Measurements from ENCODE around the gene STMP1. TPM values are rescaled to one million over a fixed set of nuclear protein-coding genes. Genes with fewer than 3 reads are reported as not detected.
"Not testable (repeated sequence)": the region's sequence is repeated elsewhere in the genome, so short reads cannot be mapped to it uniquely, and the experiment has no call there.

The STMP1 gene
- total RNA-seq, 2 experiments from 2014 or later, result 24.2 to 26.4 TPM

GRCh38 chr7:135659159-135659846 lies 3.0 kb upstream of the STMP1 start:
- CTCF ChIA-PET, result interaction anchor here (0.6 kb wide), 1 partner anchor 375 kb away, joined by 3 read pairs; no protein-coding TSS in a partner anchor
- POLR2A ChIA-PET, result interaction anchor here (0.6 kb wide), 1 partner anchor 422 kb away, joined by 5 read pairs; no protein-coding TSS in a partner anchor

GRCh38 chr7:135661311-135662122 lies 797 bp upstream of the STMP1 start:
- ChIA-PET POLR2A (interaction anchor here (1.3 kb wide), 1 partner anchor 10 kb away, joined by 3 read pairs; no protein-coding TSS in a partner anchor), CTCF (interaction anchor here (1.4 kb wide), 1 partner anchor 16 kb away, joined by 6 read pairs; no protein-coding TSS in a partner anchor)

GRCh38 chr7:135662123-135662372 lies 266 bp upstream of the STMP1 start:
- ChIA-PET POLR2A (interaction anchor here (1.3 kb wide), 1 partner anchor 9 kb away, joined by 3 read pairs; no protein-coding TSS in a partner anchor), CTCF (interaction anchor here (0.9 to 1.4 kb wide), 2 partner anchors 17 to 388 kb away, joined by 3 to 6 read pairs; no protein-coding TSS in a partner anchor)

- ChIA-PET CTCF (interaction anchor here (0.7 to 1.5 kb wide), 3 partner anchors 9 to 54 kb away, joined by 3 read pairs; no protein-coding TSS in a partner anchor), POLR2A (no interaction called here)
Measured at GRCh38 chr7:135664046-135664589, 1.8 kb downstream of the STMP1 start.

GRCh38 chr7:135665042-135665441 lies 2.7 kb downstream of the STMP1 start:
- POLR2A ChIA-PET, result no interaction called here
- CTCF ChIA-PET, result interaction anchor here (0.7 to 1.5 kb wide), 2 partner anchors 8 to 17 kb away, joined by 3 read pairs; no protein-coding TSS in a partner anchor

- POLR2A ChIA-PET, result no interaction called here
- CTCF ChIA-PET, result no interaction called here
Measured at GRCh38 chr7:135666156-135666555, 3.8 kb downstream of the STMP1 start.

GRCh38 chr7:135666846-135667245 lies 4.5 kb downstream of the STMP1 start:
- ChIA-PET POLR2A (no interaction called here), CTCF (no interaction called here)

GRCh38 chr7:135667626-135668025 lies 5.3 kb downstream of the STMP1 start:
- CTCF ChIA-PET, POLR2A ChIA-PET: not testable (repeated sequence)

- CTCF ChIA-PET, POLR2A ChIA-PET: not testable (repeated sequence)
Measured at GRCh38 chr7:135668852-135669395, 6.6 kb downstream of the STMP1 start.

- CTCF ChIA-PET, result no interaction called here
Measured at GRCh38 chr7:135669774-135670173, 7.5 kb downstream of the STMP1 start.

GRCh38 chr7:135670179-135670578 lies 7.9 kb downstream of the STMP1 start:
- POLR2A ChIA-PET, result no interaction called here
- CTCF ChIA-PET, result no interaction called here

More at GRCh38 chr7:135669774-135670173, 7.5 kb downstream of the STMP1 start:
- POLR2A ChIA-PET, result no interaction called here

- ChIA-PET POLR2A (no interaction called here), CTCF (interaction anchor here (1.0 to 1.2 kb wide), 2 partner anchors 8 to 16 kb away, joined by 3 read pairs; no protein-coding TSS in a partner anchor)
Measured at GRCh38 chr7:135672560-135673359, 10.4 kb downstream of the STMP1 start.

GRCh38 chr7:135673360-135673706 lies 11.0 kb downstream of the STMP1 start:
- ChIA-PET POLR2A (no interaction called here), CTCF (interaction anchor here (1.0 to 1.7 kb wide), 3 partner anchors 9 to 38 kb away, joined by 3 to 4 read pairs (median 3); no protein-coding TSS in a partner anchor)

- ChIA-PET CTCF (no interaction called here), POLR2A (no interaction called here)
Measured at GRCh38 chr7:135678612-135679575, 16.6 kb downstream of the STMP1 start.

GRCh38 chr7:135681762-135682161 lies 19.4 kb downstream of the STMP1 start:
- POLR2A ChIA-PET, result no interaction called here
- CTCF ChIA-PET, result interaction anchor here (1.0 to 1.3 kb wide), 3 partner anchors 16 to 20 kb away, joined by 3 to 4 read pairs (median 3); no protein-coding TSS in a partner anchor

GRCh38 chr7:135682191-135682590 lies 19.9 kb downstream of the STMP1 start:
- ChIA-PET POLR2A (no interaction called here), CTCF (interaction anchor here (1.0 to 1.3 kb wide), 2 partner anchors 18 to 19 kb away, joined by 3 read pairs; no protein-coding TSS in a partner anchor)

- POLR2A ChIA-PET, result no interaction called here
Measured at GRCh38 chr7:135683609-135684008, 21.3 kb downstream of the STMP1 start.

GRCh38 chr7:135684136-135684535 lies 21.8 kb downstream of the STMP1 start:
- CTCF ChIA-PET, result no interaction called here
- POLR2A ChIA-PET, result no interaction called here

More at GRCh38 chr7:135683609-135684008, 21.3 kb downstream of the STMP1 start:
- CTCF ChIA-PET, result no interaction called here
